Eye (tissue), 1 donor: ENCODE data around the gene DPY19L1.
A peak's percentile ranks its signal among the peaks of the same experiment; 100 is the strongest.
"Not testable (repeated sequence)": the region's sequence is repeated elsewhere in the genome, so short reads cannot be mapped to it uniquely, and the experiment has no call there.

Experiments
- DNase-seq: peaks from one replicate; pipeline ENCODE4 v3.0.0-alpha.2; 2015

DPY19L1 gene

GRCh38 chr7:35037211-35037525 is at the start of gene DPY19L1:
Gene DPY19L1, minus strand, starts transcription at chr7:35037485. Its CDS starts 91 bp downstream, at chr7:35037394.
- no peak for DNase-seq

GRCh38 chr7:35079517-35079916 is 42.2 kb upstream of the DPY19L1 start:
- DNase-seq: not testable (repeated sequence)

- DNase-seq: not testable (repeated sequence)
Observed at GRCh38 chr7:35074008-35074407, 36.7 kb upstream of the DPY19L1 start.

GRCh38 chr7:35072950-35073827 is 35.9 kb upstream of the DPY19L1 start:
- DNase-seq: peak; percentile 35

GRCh38 chr7:35069084-35069483 is 31.8 kb upstream of the DPY19L1 start:
- DNase-seq: not testable (repeated sequence)

- DNase-seq: not testable (repeated sequence)
Observed at GRCh38 chr7:35065382-35065781, 28.1 kb upstream of the DPY19L1 start.

GRCh38 chr7:35058571-35058970 is 21.3 kb upstream of the DPY19L1 start:
- not testable (repeated sequence) for DNase-seq

- DNase-seq: not testable (repeated sequence)
Observed at GRCh38 chr7:35057505-35058451, 20.5 kb upstream of the DPY19L1 start.

- not testable (repeated sequence) for DNase-seq
Observed at GRCh38 chr7:35055733-35056132, 18.4 kb upstream of the DPY19L1 start.

- DNase-seq: not testable (repeated sequence)
Observed at GRCh38 chr7:35053488-35054175, 16.3 kb upstream of the DPY19L1 start.

- DNase-seq: not testable (repeated sequence)
Observed at GRCh38 chr7:35048390-35048789, 11.1 kb upstream of the DPY19L1 start.

- not testable (repeated sequence) for DNase-seq
Observed at GRCh38 chr7:35047912-35048305, 10.6 kb upstream of the DPY19L1 start.

- DNase-seq: not testable (repeated sequence)
Observed at GRCh38 chr7:35047263-35047911, 10.1 kb upstream of the DPY19L1 start.

GRCh38 chr7:35043301-35043700 is 6.0 kb upstream of the DPY19L1 start:
- DNase-seq: peak; percentile 62

GRCh38 chr7:35040906-35041305 is 3.6 kb upstream of the DPY19L1 start:
- DNase-seq: no peak

GRCh38 chr7:35039343-35039742 is 2.1 kb upstream of the DPY19L1 start:
- no peak for DNase-seq

- DNase-seq: no peak
Observed at GRCh38 chr7:35038354-35038753, 1.1 kb upstream of the DPY19L1 start.

GRCh38 chr7:35037526-35038341 is 449 bp upstream of the DPY19L1 start:
- peak; percentile 96 for DNase-seq

- peak; percentile 88 for DNase-seq
Observed at GRCh38 chr7:35036361-35037171, 719 bp downstream of the DPY19L1 start.

GRCh38 chr7:35035511-35035961 is 1.7 kb downstream of the DPY19L1 start:
- DNase-seq: peak; percentile 52
